SJSA1 (cell line): ENCODE data around the gene PHF21B. TPM values are rescaled to one million over a fixed set of nuclear protein-coding genes. Genes with fewer than 3 reads are reported as not detected.

Experiments
- DNase-seq, 2 experiments: peaks; one replicate each; pipeline ENCODE4 v3.0.0-alpha.2; 2015 to 2020; ENCODE audit warnings: low spot score in 2 of 2, low read depth in 1 of 2
- H3K27ac ChIP-seq: fragments of 250-450 bp; sonication (Bioruptor Pico); 2 replicates; pipeline ENCODE4 v1.5.1; 2020; ENCODE audit warnings: mild to moderate bottlenecking, moderate library complexity
- H3K27me3 ChIP-seq: fragments of 250-450 bp; sonication (Bioruptor Pico); replicated peaks from 2 replicates; pipeline ENCODE4 v1.5.1; 2020; ENCODE audit warnings: mild to moderate bottlenecking, moderate library complexity
- H3K36me3 ChIP-seq: fragments of 250-450 bp; sonication (Bioruptor Pico); 2 replicates; pipeline ENCODE4 v1.5.1; 2020; ENCODE audit warnings: mild to moderate bottlenecking
- H3K4me1 ChIP-seq: fragments of 250-450 bp; sonication (Bioruptor Pico); replicated peaks from 2 replicates; pipeline ENCODE4 v1.6.1; 2021; ENCODE audit warnings: mild to moderate bottlenecking
- H3K4me3 ChIP-seq: fragments of 250-450 bp; sonication (Bioruptor Pico); 2 replicates; pipeline ENCODE4 v1.5.1; 2020; ENCODE audit warnings: mild to moderate bottlenecking
- H3K9me3 ChIP-seq: fragments of 250-450 bp; sonication (Bioruptor Pico); replicated peaks from 2 replicates; pipeline ENCODE4 v1.5.1; 2020; ENCODE audit warnings: mild to moderate bottlenecking
- total RNA-seq: library from RNA; depleted of rRNA; stranded (reverse); fragments of >200 nt; shearing (Covaris generic); gene quantifications from 2 replicates; pipeline ENCODE4 v1.2.3, GENCODE V29; 2014

PHF21B gene
- total RNA-seq, 1 experiment from 2014 or later = 1.3 TPM

DNA sequence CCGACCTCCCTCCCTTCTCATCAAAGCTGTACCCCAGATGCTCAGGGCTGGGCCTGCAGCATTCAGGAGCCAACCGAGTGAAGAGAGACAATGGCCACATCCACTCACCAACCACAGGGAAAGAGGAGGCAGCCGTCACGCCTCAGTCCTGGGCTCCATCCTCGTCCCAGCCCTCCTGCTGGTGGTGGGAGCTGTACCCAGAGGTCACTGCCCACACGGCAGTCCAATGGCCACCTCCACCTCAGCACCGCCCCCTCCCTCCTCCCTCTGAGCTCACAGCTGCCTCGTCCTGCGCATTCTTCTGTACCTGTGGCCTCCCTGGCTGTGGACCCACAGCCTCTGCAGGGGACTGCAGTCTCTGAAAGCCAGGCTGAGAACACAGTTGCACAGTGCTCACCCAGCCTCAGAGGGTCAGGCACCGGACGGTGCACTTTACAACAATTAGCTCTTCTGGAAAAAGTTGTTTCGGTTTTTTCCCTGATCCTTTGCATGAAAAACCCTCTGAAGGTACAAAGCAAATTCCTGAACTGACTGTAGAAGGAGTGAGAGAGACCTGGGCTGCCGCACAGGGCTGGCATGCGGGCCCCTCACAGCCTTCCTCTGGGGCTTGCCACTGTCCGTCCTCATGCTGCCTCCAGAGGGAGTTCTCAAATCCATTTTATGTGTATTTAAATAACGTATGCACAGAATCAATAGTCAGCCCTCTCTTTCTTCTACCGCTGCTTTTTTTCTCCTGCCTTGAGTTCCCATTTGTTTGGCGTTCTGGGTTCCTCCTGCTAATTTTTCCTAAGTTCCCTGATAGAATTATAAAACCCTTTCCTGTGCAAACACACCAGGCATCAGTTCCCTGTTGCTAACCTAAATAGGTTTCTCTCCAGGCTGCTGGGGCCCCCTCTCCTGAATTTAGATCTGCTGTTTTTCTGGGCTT, 52.7 kb downstream of the PHF21B start:
- H3K27me3 ChIP-seq = peaks cover 18% of the 10 kb centered on the region

DNA sequence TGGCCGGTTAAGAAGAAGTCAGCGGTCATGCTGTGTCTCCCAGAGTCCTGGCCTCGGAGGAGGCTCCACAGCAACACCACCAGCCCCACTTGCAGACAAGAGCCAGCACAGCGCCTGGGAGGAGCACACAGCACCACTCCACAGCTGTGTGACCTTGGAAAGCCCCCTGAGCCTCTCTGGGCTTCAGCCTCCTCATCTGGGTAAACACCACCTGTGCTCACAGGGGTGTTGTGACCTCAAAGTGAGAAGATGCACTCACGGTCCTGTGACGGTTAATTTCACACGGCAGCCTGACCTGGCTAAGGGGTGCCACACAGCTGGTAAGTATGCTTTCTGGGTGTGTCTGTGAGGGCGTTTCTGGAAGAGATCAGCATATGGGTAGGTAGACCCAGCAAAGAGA, 54.7 kb downstream of the PHF21B start:
- Histone ChIP-seq H3K27me3 (peaks cover 18% of the 10 kb centered on the region), H3K4me1 (no peaks in the 10 kb centered on the region), H3K9me3 (no peaks in the 10 kb centered on the region), H3K27ac (no peak overlapping the region), H3K36me3 (no peaks in the 10 kb centered on the region), H3K4me3 (no peak overlapping the region)
- DNase-seq = no peak

More for the DNA sequence above, 52.7 kb downstream of the PHF21B start:
- Histone ChIP-seq H3K4me1 (no peaks in the 10 kb centered on the region), H3K27ac (no peak overlapping the region), H3K9me3 (no peaks in the 10 kb centered on the region), H3K36me3 (no peaks in the 10 kb centered on the region), H3K4me3 (no peak overlapping the region)
- no peak for DNase-seq

DNA sequence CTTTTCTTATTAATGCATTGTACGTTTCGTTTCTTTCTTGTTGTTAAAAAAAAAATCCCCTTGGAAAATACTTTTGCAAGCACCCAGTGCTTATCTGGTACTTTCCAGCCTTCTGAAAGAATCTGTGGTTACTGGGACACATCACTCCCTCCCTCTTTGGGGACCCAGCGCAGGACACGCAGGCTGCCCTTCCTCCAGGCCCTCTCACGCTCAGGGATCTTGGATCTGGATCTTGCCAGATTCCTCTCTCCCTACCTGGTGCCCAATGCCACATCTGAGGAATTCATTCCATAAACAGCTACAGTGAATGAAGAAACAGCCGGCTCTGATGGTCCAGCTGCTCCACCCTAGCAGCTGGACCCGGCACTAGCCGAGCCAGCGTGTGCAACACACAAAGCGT, 55.7 kb downstream of the PHF21B start:
- no peaks in the 10 kb centered on the region for H3K9me3 ChIP-seq
- no peaks in the 10 kb centered on the region for H3K4me1 ChIP-seq
- H3K4me3 ChIP-seq = no peak overlapping the region
- H3K27ac ChIP-seq = no peak overlapping the region
- DNase-seq = no peak
- no peaks in the 10 kb centered on the region for H3K36me3 ChIP-seq
- H3K27me3 ChIP-seq = peaks cover 18% of the 10 kb centered on the region

DNA sequence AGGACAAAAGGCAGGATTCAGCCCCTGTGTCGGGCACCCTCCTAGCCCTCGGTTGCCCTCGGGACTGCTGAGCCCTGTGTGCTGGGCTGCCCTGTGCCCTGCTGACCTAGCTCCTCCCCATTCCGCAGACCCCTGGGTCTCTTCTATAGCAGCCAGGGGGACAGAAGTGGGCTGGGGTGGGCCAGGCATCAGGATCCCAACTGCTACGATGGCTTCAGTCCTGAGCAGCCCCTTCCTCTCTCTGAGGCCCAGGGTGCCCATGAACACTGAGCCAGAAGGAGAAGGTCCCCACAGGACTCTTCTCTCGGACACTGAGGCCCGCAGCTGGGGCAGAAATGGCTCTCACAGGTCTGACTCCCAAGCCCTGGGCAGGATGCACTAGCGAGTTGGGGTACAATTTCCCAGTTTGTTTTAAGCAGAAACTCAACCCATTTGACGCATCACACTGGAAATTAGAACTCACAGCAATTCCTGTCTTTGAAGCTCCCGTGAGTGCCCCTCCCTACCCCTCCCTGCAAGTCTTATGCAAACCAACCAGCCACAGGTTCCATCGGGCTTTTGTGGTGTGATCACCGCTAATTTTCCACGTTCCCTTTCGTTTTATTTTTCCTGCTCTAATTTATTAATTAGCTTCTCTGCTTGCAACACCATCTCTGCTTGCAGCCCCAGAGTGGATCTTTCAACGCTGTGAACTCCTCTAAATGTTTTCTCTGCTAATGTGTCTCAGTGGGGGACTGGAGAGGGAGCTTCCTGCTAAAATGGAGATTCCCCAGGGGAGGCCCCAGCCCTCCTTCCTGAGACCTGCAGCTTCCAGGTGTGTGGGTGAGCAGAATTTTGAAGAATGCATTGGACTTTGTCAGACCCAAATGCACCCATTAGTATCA, 56.7 kb downstream of the PHF21B start:
- H3K27ac ChIP-seq = no peak overlapping the region
- H3K4me3 ChIP-seq = no peak overlapping the region
- H3K27me3 ChIP-seq = peaks cover 18% of the 10 kb centered on the region
- no peaks in the 10 kb centered on the region for H3K36me3 ChIP-seq
- DNase-seq = no peak
- no peaks in the 10 kb centered on the region for H3K9me3 ChIP-seq
- H3K4me1 ChIP-seq = no peaks in the 10 kb centered on the region

DNA sequence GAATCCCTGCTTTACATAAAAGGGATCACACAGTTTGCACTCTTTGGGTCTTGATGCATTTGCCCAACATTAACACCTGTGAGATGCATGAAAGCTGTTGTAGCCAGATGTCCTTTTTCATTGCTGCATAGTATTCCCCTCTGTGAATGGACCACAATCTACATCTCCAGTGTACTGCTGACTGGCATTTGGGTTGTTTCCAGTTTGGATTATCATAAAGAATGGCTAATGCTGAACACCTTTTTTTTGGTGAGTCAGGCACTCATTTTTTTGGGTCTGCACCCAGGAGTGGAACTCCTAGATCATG, 58.3 kb downstream of the PHF21B start:
- no peak overlapping the region for H3K27ac ChIP-seq
- H3K4me3 ChIP-seq = no peak overlapping the region
- H3K27me3 ChIP-seq = peaks cover 14% of the 10 kb centered on the region; the same call in 1 of the 2 replicates
- DNase-seq = no peak
- H3K4me1 ChIP-seq = no peaks in the 10 kb centered on the region
- H3K9me3 ChIP-seq = no peaks in the 10 kb centered on the region
- H3K36me3 ChIP-seq = no peaks in the 10 kb centered on the region

DNA sequence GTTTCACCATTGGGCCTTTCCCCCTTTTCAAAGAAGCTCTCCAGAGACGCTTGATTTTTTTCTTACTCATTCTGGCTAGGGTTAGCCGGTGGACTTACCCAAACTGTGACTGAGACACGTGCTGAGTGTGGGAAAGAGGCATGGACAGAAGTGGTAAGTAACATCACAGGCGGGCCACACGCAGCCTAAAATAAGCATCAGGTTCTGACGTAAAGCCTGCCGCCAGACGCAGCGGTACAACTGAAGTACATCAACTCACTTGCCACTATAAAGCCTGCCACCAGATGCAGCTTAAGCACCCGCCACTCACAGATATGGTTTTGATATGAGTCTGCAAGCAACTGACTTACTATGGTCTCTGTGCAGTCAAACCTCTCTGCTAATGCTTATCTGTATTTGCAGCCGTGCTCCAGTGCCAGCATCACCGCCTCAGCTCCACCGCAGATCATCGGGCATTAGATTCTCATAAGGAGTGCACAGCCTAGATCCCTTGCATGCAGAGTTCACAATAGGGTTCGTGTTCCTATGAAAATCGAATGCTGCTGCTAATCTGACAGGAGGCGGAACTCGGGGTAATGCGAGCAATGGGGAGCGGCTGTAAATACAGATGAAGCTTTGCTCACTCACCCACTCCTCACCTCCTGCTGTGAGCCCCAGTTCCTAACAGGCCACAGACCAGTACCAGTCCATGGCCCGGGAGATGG, 58.8 kb downstream of the PHF21B start:
- no peak for DNase-seq
- peaks cover 9% of the 10 kb centered on the region; the same call in 1 of the 2 replicates for H3K27me3 ChIP-seq
- H3K9me3 ChIP-seq = no peaks in the 10 kb centered on the region
- H3K4me3 ChIP-seq = no peak overlapping the region
- no peaks in the 10 kb centered on the region for H3K36me3 ChIP-seq
- no peaks in the 10 kb centered on the region for H3K4me1 ChIP-seq
- H3K27ac ChIP-seq = no peak overlapping the region

DNA sequence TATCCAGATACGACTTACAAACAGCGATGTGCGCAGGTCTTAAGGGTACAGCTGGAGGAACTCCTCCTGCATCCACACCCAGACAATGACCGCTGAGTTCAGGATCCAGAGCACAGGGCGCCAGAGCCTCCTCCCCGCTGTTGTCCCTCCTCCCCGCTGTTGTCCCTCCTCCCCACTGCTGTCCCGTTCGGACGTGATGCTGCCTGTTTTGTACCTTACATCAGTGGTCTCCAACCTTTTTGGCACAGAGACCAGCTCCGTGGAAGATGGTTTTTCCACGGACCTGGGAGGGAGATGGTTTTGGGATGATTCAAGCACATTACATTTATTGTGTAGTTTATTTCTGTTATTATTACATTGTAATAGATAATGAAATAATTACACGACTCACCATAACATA, 62.0 kb downstream of the PHF21B start:
- Histone ChIP-seq H3K36me3 (no peaks in the 10 kb centered on the region), H3K9me3 (no peaks in the 10 kb centered on the region), H3K4me1 (no peaks in the 10 kb centered on the region), H3K4me3 (no peak overlapping the region), H3K27me3 (peaks cover 6% of the 10 kb centered on the region), H3K27ac (no peak overlapping the region)
- DNase-seq = no peak

DNA sequence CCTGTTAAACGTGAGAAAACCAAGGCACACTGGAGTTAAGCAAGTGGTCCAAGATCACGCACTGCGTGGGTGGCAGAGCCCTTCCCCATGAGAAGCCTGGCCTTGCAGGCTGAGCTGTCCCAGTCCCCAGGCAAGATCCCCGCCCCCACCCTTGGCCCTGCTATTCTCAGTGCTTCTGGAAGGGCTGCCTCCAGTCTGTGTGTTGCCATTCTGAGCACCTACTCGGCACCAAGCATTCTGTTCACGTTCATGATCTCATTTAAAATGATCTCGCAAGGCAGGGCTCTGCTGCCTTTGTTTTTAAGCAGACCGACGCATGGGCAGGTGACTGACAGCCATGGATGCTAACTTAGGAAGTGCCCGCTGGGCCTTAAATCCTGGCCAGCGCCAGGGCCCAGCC, 62.8 kb downstream of the PHF21B start:
- H3K4me1 ChIP-seq = no peaks in the 10 kb centered on the region
- no peak overlapping the region for H3K27ac ChIP-seq
- no peak overlapping the region for H3K4me3 ChIP-seq
- no peaks in the 10 kb centered on the region for H3K9me3 ChIP-seq
- peaks cover 14% of the 10 kb centered on the region for H3K27me3 ChIP-seq
- DNase-seq = no peak
- no peaks in the 10 kb centered on the region for H3K36me3 ChIP-seq

DNA sequence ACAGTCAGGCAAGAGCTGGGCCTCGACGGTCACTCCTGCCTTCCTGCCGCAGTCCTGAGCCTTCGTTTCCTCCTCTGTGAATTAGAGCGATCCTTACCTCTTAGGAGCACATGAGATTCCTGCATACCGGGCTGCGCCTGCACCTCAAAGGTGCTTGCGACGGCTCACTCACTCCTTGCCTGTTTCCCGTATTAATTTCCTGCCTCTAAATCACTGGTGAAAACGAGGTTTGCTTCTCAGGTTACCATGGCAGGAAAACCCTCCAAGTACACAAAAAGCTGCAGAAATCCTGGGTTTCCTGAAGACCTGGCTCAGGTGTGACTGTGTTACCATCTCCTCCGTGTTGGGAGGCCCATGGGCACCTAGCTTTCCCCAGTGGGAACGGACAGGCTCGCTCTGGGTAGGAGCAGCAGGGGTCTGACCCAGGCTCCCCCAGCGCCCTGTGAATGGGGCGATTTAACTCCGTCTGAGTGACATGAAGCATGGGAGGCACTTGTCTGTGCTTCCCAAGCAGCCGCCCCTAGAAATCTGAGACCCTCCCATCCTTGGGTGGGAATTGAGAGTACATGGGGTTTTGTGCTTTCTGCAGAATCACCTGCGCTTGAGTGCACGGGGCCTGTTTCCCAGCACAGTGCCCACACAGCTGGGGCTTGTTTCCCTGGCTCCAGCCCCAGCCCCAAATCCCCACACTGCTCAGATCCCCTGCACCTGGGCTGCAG, 64.8 kb downstream of the PHF21B start:
- peaks cover 19% of the 10 kb centered on the region for H3K27me3 ChIP-seq
- H3K36me3 ChIP-seq = no peaks in the 10 kb centered on the region
- H3K27ac ChIP-seq = no peak overlapping the region
- no peaks in the 10 kb centered on the region for H3K4me1 ChIP-seq
- H3K9me3 ChIP-seq = no peaks in the 10 kb centered on the region
- DNase-seq = no peak
- H3K4me3 ChIP-seq = no peak overlapping the region

DNA sequence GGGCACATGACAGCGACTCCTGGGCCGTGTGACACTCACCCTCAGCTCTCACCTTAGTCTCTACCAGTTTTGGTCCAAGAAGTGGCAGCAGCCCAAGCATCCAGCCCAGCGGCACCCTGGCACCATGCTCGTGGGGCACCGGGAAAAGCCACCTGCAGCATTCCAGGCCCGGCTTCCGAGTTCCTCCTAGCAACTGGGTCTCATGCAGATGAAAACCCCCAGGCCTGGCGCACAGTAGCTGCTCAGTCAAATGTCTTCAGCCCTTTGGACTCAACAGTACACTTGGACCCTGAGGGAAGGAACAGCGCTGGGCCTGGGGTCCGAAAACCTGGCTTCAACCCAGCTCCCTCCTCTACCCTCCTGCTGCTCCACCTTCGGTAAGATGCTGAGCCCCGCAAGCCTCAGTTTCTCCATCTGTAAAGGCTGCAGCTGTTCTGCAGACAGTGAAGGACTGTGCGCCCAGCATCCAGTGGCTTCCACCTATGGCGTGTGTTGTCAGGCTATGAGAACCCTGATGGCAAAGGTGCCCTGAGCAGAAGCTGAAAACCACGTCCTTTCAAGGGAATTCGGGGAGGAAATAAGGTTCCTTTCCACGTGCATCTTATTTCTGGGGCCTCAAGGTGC, 66.0 kb downstream of the PHF21B start:
- no peak for DNase-seq
- Histone ChIP-seq H3K9me3 (no peaks in the 10 kb centered on the region), H3K27me3 (peaks cover 19% of the 10 kb centered on the region), H3K27ac (no peak overlapping the region), H3K36me3 (no peaks in the 10 kb centered on the region), H3K4me3 (no peak overlapping the region), H3K4me1 (no peaks in the 10 kb centered on the region)

DNA sequence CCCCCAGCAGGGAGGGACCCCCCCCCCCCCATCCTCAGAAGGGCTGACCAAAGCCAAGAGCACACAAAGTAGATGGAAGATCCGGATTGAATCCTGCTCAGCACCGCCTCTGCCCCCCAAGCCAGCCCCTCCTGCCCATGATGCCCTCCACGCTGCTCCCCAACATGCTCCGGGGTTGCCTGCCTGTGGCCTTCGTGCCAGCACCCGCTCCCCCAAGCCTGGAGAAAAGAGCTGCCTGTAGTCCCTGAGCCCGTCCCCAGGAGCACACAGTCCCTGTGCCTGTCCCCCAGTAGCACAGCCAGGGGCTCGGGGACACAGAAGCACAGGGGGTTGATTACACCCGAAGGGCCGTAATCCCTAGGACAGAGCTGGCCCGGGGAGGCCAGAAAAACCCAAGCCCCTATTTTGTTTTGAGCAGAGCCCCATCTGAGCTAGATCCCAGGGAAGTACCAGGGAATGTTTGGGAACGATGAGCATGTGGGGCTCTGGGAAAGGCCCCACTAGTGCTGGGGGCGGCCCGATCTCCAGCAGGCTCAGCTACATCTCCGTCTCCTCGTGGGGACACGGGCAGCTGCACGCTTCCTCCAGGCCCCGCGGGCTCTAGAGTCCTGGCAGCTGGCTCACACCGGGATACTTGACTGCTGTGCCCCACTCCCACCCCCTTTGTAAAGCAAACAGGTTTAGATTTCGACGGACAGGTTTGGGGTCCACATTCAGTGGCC, 66.7 kb downstream of the PHF21B start:
- no peak for DNase-seq
- no peaks in the 10 kb centered on the region for H3K9me3 ChIP-seq
- H3K27ac ChIP-seq = no peak overlapping the region
- no peak overlapping the region for H3K4me3 ChIP-seq
- peaks cover 19% of the 10 kb centered on the region for H3K27me3 ChIP-seq
- H3K4me1 ChIP-seq = no peaks in the 10 kb centered on the region
- no peaks in the 10 kb centered on the region for H3K36me3 ChIP-seq

DNA sequence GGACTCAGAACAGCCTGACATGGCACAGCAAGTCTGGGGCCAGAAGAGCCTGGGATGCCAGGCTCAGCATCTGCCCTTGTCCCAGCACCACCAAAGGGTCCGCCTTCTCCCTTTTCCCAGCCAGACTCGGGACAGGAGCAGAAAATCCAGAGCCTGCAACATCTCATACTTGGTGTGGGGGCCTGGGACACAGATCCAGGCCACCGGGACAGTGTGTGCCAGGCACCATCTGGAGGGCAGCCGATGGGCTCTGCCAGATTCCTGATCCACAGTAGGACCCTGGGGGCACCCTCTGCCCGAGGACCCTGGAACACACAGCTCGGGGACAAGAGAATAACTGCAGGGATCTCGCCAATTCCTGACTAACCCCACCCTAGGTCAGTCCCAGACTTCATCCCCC, 67.7 kb downstream of the PHF21B start:
- no peak for DNase-seq
- H3K4me1 ChIP-seq = no peaks in the 10 kb centered on the region
- no peak overlapping the region for H3K27ac ChIP-seq
- no peaks in the 10 kb centered on the region for H3K9me3 ChIP-seq
- H3K4me3 ChIP-seq = no peak overlapping the region
- no peaks in the 10 kb centered on the region for H3K36me3 ChIP-seq
- peaks cover 19% of the 10 kb centered on the region for H3K27me3 ChIP-seq
